Stimulated activated effector memory CD8-positive, alpha-beta T cell treated with anti-CD3 and anti-CD28 coated beads, Interleukin-12 subunit alpha, Interleukin-12 subunit beta, amount 100 ng/mL, for 72 hours (primary cell): Measurements from ENCODE around the gene FTSJ1.
"Not testable (repeated sequence)": the region's sequence is repeated elsewhere in the genome, so short reads cannot be mapped to it uniquely, and the experiment has no call there.

Experiments
- ATAC-seq: fragments of 150-1000 bp; cut with Tn5 transposase; 2 replicates; pipeline ENCODE4 v1.10.0; 2021
- DNase-seq, 2 donors: peaks; one replicate each; pipeline ENCODE4 v3.0.0; 2021 to 2022; ENCODE audit warnings: low spot score in 2 of 2
- H3K27ac Mint-ChIP-seq: one replicate; pipeline ENCODE4 v1.8.0; 2022; ENCODE audit warnings: mild to moderate bottlenecking, mixed read lengths
- H3K36me3 Mint-ChIP-seq: one replicate; pipeline ENCODE4 v1.8.0; 2022; ENCODE audit warnings: mild to moderate bottlenecking, mixed read lengths
- H3K4me1 Mint-ChIP-seq: one replicate; pipeline ENCODE4 v1.8.0; 2022; ENCODE audit warnings: mixed read lengths
- H3K4me3 Mint-ChIP-seq: one replicate; pipeline ENCODE4 v1.8.0; 2022; ENCODE audit warnings: mild to moderate bottlenecking, mixed read lengths
- H3K9me3 Mint-ChIP-seq: one replicate; pipeline ENCODE4 v1.8.0; 2022; ENCODE audit warnings: mixed read lengths

Gene FTSJ1, protein sequence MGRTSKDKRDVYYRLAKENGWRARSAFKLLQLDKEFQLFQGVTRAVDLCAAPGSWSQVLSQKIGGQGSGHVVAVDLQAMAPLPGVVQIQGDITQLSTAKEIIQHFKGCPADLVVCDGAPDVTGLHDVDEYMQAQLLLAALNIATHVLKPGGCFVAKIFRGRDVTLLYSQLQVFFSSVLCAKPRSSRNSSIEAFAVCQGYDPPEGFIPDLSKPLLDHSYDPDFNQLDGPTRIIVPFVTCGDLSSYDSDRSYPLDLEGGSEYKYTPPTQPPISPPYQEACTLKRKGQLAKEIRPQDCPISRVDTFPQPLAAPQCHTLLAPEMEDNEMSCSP

DNA sequence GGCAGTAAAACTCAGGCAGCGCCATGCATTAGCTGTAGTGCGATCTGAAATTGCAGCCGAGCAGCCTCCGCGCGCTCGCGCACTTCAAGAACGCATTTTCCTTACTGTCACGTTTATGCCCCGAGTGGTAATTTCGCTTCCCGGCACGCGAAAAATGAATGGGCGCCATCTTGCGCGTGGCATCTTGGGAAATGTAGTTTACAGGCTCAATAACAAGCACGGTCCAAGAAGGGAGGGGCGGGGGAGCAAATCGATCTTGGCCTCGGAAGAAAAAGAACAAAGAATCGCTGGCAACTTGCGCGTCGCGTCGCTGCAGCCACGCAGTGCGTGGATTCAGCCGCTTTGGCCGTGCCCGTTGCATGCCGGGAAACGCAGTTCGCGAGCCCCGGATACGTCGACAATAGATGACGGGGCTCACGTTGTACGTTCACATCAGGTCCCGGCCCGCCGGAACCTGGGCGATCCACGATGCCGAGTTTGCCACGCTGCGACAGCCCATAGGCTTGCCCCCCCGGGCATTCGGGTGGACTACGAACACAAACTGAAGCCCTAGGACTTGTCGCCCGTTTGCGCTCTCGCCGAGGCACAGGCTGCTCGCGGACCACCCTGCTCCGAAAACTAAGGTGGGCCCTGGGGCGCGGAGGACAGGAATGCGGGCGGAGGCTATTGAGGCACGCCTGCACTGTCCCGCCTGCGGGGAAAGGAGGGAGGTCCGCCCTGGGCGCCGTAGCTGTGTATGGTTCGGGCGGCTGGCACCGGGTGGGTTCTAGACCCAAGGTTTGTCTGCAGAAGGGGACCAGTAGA is at the start of gene FTSJ1:
Gene FTSJ1 (plus strand): TSS at position 426 of the 804 bp plus-strand sequence. CDS start 1,849 bp downstream, outside the sequence.
- peaks cover 51% of the 10 kb centered on the region for H3K36me3 Mint-ChIP-seq
- DNase-seq, result peak; percentile 53 to 87

DNA sequence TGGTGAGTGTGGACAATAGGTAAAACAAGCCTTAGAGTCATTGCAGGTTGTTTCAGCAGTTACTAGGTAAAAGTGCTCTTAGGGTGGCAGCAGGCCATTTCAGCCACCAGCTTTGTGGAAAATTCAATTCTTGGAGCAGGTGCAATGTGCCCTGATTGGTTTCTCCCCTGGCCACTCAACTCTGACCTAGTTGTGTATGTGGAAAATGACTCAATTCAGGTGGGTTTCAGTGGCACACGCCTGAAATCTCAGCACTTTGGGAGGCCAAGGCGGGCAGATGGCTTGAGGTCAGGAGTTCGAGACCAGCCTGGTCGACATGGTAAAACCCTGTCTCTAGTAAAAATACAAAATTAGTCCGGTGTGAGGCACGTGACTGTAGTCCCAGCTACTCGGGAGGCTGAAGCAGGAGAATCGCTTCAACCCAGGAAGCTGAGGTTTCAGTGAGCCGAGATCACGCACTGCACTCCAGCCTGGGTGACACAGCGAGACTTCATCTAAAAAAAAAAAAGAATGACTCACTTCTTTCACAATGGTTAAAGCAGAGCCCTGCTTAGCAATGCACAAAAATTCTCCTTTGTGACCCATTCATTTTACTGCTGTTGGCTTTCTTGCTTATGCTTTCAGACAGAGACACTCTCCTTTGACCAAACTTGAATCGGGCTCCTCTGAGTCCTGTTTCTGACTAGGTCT is 48.8 kb upstream of the FTSJ1 start:
- H3K36me3 Mint-ChIP-seq, DNase-seq, H3K4me3 Mint-ChIP-seq, H3K9me3 Mint-ChIP-seq, H3K27ac Mint-ChIP-seq, H3K4me1 Mint-ChIP-seq: not testable (repeated sequence)
- peak; percentile 97 for ATAC-seq

More for the DNA sequence above, at the start of gene FTSJ1:
- peaks cover 45% of the 10 kb centered on the region for H3K4me1 Mint-ChIP-seq
- H3K4me3 Mint-ChIP-seq, result peak within 1 kb of the TSS; percentile 97
- no peaks in the 10 kb centered on the region for H3K9me3 Mint-ChIP-seq
- ATAC-seq, result peak; percentile 96
- H3K27ac Mint-ChIP-seq, result peak within 1 kb of the TSS; percentile 99

DNA sequence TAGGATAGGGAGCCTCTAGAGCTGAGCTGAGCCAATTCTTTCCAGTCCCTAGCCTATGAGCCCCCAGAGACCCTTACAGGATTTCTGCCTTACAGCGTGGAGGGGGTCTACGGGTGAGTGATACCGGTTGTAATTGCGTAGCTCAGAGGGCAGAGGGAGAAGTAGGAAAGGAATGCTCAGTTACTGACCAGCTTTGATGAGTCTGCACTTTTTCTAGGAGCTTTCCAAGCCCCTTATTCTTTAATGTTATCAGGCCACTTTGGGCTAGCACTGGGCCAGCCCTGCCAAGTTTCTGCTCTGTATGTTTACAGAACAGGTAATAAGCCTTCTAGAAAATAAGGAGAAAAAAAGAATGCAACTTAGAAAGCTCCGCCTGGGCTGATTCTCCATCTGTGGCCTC is 46.4 kb upstream of the FTSJ1 start:
- DNase-seq, H3K36me3 Mint-ChIP-seq, ATAC-seq, H3K9me3 Mint-ChIP-seq, H3K27ac Mint-ChIP-seq, H3K4me3 Mint-ChIP-seq, H3K4me1 Mint-ChIP-seq: not testable (repeated sequence)

DNA sequence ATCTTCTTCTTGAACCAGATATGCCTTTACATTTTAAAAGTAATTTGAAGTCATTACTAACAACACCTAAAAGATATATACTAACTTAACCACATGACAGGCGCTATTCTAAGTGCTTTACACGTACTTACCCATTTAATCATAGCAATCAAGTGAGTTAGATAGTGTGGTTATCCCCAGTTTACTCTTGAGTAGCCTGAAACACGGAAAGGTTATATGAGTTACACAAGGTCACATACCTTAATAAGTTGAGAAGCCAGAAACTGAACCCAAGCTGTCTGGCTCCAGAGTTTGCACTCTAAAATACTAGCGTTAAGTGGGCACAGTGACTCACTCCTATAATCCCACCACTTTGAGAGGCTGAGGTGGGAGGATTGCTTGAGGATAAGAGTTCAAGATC is 45.8 kb upstream of the FTSJ1 start:
- H3K9me3 Mint-ChIP-seq, H3K4me3 Mint-ChIP-seq, DNase-seq, ATAC-seq, H3K36me3 Mint-ChIP-seq, H3K27ac Mint-ChIP-seq: not testable (repeated sequence)
- H3K4me1 Mint-ChIP-seq, result peaks cover 10% of the 10 kb centered on the region

DNA sequence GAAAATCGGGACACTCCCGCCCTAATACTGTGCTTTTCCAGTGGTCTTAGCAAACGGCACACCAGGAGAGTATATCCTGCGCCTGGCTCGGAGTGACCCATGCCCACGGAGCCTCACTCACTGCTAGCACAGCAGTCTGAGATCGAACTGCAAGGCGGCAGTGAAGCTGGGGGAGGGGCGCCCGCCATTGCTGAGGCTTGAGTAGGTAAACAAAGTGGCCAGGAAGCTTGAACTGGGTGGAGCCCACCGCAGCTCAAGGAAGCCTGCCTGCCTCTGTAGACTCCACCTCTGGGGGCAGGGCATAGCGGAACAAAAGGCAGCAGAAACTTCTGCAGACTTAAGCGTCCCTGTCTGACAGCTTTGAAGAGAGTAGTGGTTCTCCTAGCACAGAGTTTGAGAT is 42.3 kb upstream of the FTSJ1 start:
- not testable (repeated sequence) for DNase-seq, H3K4me3 Mint-ChIP-seq

DNA sequence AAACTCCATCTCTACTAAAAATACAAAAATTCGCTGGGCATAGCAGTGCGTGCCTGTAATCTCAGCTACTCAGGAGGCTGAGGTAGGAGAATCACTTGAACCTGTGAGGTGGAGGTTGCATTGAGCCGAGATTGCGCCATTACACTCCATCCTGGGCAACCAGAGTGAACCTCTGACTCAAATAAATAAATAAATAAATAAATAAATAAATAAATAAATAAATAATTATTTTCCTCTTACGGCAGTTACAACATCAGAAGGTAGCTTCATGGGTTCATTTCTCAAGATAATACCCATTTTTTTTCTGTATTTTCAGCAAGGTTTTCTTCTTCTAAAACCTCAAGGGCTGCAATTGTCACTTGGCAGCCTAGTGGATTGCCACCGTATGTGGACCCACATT is 28.8 kb upstream of the FTSJ1 start:
- DNase-seq, H3K27ac Mint-ChIP-seq, H3K4me3 Mint-ChIP-seq, H3K4me1 Mint-ChIP-seq, ATAC-seq, H3K9me3 Mint-ChIP-seq, H3K36me3 Mint-ChIP-seq: not testable (repeated sequence)

More for the DNA sequence above, 42.3 kb upstream of the FTSJ1 start:
- H3K9me3 Mint-ChIP-seq, ATAC-seq, H3K36me3 Mint-ChIP-seq, H3K27ac Mint-ChIP-seq: not testable (repeated sequence)
- peaks cover 10% of the 10 kb centered on the region for H3K4me1 Mint-ChIP-seq

DNA sequence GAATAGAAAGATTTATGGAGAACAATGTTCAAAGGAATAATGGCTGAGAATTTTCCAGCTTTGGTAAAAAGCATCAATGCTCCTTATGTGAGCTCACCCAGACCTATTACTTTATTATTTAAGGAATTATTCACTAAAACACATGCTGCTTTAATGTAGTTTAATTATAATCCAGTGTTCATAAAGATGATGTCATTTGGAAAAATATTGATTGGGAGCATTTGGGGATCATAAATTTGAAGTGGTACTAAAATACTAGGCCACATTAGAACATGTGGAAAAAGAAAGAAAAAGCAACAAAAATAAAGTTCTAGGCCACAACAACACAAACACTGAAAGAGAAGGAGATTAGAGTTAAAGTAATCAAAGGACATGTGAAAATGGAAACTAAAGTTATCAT is 25.9 kb upstream of the FTSJ1 start:
- Mint-ChIP-seq H3K27ac (no peak overlapping the region), H3K4me3 (no peak overlapping the region), H3K36me3 (no peaks in the 10 kb centered on the region), H3K9me3 (no peaks in the 10 kb centered on the region), H3K4me1 (no peaks in the 10 kb centered on the region)
- DNase-seq, result no peak
- no peak for ATAC-seq

DNA sequence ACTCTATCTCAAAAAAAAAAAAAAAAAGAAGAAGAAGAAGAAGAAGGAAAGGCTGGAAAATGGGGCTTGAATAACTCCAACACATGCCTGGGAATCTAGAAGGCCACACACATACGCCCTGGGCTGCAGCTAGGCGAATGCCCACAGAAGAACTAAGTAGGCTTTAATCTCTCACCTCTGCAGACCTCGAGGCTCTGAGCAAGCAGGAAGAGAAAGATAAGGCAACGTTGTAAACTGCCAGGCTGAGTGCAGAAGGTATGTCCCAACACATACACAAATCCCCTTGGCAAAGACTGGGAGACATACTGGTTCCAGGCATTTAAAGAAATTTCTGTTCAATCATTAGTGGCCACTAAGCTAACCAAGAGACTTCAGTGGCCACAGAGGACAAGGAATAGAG is 24.3 kb upstream of the FTSJ1 start:
- H3K27ac Mint-ChIP-seq, result no peak overlapping the region

DNA sequence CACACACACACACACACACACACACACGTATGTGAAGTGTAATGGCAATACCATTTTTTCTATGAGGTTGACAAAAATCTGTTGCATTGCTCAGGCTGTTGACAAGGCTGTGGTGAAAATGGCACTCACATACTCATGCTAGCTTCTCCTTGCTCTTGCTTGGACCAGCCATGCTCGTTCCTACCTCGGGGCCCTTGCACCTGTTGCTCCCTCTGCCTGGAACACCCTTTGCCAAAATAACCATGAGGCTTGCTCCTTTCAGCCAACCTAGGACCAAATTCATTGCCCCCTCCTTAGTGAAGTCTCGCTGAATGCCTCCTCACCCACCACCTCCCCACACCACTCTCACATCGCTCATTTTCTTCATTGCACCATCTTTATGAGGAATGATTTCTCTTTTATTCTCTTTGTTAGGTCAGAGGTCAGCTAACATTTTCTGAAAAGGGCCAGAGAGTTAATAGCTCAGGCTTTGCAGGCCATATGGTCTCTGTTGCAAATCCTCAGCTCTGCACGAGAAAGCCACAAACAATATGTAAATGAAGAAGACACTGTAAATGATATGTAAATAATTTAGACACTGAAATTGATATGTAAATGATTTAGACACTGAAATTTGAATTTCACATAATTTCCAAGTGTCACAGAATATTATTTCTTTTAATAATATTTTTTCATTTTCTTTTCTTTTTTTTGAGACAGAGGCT is 19.2 kb upstream of the FTSJ1 start:
- H3K27ac Mint-ChIP-seq, result no peak overlapping the region
- H3K4me1 Mint-ChIP-seq, result peaks cover 15% of the 10 kb centered on the region
- H3K9me3 Mint-ChIP-seq, result no peaks in the 10 kb centered on the region
- DNase-seq (no peak), ATAC-seq (no peak)
- peaks cover 48% of the 10 kb centered on the region for H3K36me3 Mint-ChIP-seq
- no peak overlapping the region for H3K4me3 Mint-ChIP-seq

More for the DNA sequence above, 24.3 kb upstream of the FTSJ1 start:
- Mint-ChIP-seq H3K4me1 (no peaks in the 10 kb centered on the region), H3K36me3 (peaks cover 1% of the 10 kb centered on the region), H3K4me3 (no peak overlapping the region), H3K9me3 (no peaks in the 10 kb centered on the region)
- no peak for ATAC-seq
- DNase-seq, result no peak

DNA sequence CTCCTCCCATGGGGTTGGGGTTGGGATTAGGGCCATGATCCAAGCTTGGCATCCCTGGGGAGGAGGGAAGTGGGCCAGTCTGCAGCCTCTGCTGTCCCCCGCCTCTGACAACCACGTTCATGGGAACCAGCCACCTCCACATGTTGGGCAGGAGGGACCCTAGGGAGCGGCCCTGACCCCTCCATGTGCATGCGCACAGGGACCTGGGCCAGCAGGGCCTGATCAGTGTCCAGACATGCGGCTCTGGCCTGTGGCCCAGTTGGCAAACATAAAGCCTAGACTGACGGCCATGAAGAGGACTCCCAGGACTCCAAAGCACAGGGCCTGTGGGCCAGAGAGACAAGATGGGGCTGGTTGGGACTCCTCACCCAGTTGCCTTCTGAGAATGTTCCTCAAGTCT is 17.3 kb upstream of the FTSJ1 start:
- H3K36me3 Mint-ChIP-seq, result peaks cover 62% of the 10 kb centered on the region
- no peaks in the 10 kb centered on the region for H3K9me3 Mint-ChIP-seq
- no peak for ATAC-seq
- peak overlapping the region; percentile 86 for H3K27ac Mint-ChIP-seq
- no peak overlapping the region for H3K4me3 Mint-ChIP-seq
- peaks cover 15% of the 10 kb centered on the region for H3K4me1 Mint-ChIP-seq
- DNase-seq, result no peak

DNA sequence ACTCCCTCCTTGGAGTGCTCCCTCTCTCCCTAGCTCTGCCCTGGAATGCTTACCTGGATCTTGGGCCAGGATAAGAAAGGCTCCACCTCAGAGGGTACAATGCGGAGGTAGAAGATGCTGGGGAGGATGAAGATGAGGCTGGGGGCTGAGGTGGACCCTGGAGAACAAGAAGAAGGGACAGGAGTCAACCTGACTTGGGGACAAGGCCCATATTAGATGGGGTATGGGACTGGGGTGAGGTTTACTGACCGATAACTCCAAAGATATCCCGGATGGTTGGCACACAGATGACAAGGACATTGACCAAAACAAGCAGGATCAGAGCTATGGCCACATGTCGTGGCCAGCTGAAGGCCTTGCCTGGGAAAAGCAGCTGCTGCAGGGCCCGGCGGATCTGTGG is 16.5 kb upstream of the FTSJ1 start:
- ATAC-seq (no peak), DNase-seq (no peak)
- H3K27ac Mint-ChIP-seq, result peak overlapping the region; percentile 86
- peaks cover 21% of the 10 kb centered on the region for H3K4me1 Mint-ChIP-seq
- no peaks in the 10 kb centered on the region for H3K9me3 Mint-ChIP-seq
- peaks cover 70% of the 10 kb centered on the region for H3K36me3 Mint-ChIP-seq
- no peak overlapping the region for H3K4me3 Mint-ChIP-seq

DNA sequence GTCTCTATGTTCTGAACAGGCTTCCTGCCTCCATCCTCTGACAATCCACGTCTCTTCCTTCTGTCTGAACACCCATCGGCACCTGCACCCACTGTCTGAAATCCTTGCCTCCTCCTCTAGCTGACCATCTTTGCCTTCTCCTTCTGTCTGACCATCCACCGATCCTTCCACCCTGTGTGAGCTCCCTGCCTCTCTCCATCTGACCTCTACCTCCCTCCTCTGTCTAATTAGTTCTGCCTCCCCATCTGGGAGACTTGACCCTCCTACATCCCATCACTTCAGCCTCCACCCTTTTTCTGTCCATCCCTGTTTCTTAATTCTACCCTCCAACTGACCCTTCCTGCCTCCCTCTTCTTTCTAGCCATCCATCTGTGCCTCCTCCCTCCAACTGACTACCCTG is 16.0 kb upstream of the FTSJ1 start:
- Mint-ChIP-seq H3K4me3 (no peak overlapping the region), H3K4me1 (peaks cover 24% of the 10 kb centered on the region), H3K27ac (peak overlapping the region; percentile 86), H3K9me3 (no peaks in the 10 kb centered on the region), H3K36me3 (peaks cover 75% of the 10 kb centered on the region)
- ATAC-seq (no peak), DNase-seq (no peak)

DNA sequence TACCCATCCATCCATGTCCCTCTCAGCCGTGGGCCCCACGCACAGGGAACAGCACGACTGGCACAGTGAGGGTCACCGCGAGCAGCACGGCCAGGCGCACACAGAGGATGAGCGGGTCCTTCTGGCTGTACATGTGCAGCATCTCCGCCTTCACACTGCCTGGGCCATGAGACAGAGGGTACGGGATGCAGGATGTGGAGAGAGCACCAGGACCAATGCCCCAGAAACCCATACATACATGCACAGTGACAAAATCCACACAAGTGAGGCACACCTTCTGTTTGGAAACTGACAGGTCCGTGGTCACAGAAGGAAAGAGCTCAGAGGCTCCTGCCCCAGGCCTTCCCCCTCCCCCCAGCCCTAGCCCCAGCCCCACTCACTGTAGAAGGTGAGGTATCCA is 15.4 kb upstream of the FTSJ1 start:
- H3K27ac Mint-ChIP-seq, result peak overlapping the region; percentile 86
- H3K9me3 Mint-ChIP-seq, result no peaks in the 10 kb centered on the region
- peaks cover 29% of the 10 kb centered on the region for H3K4me1 Mint-ChIP-seq
- ATAC-seq (no peak), DNase-seq (no peak)
- H3K4me3 Mint-ChIP-seq, result no peak overlapping the region
- peaks cover 81% of the 10 kb centered on the region for H3K36me3 Mint-ChIP-seq

DNA sequence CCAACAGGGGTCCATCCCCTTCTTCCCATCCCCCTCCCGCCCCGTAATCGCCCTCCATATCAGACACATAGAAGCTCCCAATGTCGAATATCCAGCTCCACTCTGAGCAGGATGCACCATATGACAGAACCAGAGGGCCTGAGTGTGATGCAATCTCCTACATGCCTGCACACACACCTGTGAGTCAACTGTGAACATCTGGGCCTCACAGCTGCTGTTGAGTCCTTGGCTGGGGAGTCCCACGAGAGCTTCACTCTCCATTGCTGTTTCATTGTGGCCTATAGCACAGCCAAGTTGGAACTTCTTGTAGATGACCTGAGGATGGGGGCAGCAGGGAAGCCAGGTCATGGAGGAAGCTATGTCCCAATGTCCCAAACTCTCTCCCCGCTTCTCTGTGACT is 14.2 kb upstream of the FTSJ1 start:
- DNase-seq (no peak), ATAC-seq (peak; percentile 60)

More for the DNA sequence above, 14.2 kb upstream of the FTSJ1 start:
- Mint-ChIP-seq H3K27ac (peak overlapping the region; percentile 55), H3K9me3 (no peaks in the 10 kb centered on the region), H3K4me1 (peaks cover 40% of the 10 kb centered on the region), H3K4me3 (no peak overlapping the region), H3K36me3 (peaks cover 91% of the 10 kb centered on the region)
